Prostate gland (tissue), 2 donors: ENCODE results near the gene RBMS2. TPM values are rescaled to one million over a fixed set of nuclear protein-coding genes. Genes with fewer than 3 reads are reported as not detected.
A peak's percentile ranks its signal among the peaks of the same experiment; 100 is the strongest.

Experiments
- DNase-seq: peaks from one replicate; pipeline ENCODE4 v3.0.0-alpha.2; 2019; ENCODE audit warnings: low spot score
- H3K27ac ChIP-seq, 2 donors: fragments of 200-600 bp; sonication (generic); 2 replicates each; pipeline ENCODE4 v1.5.1; 2017 to 2019
- H3K27me3 ChIP-seq: fragments of 200-600 bp; sonication (generic); replicated peaks from 2 replicates; pipeline ENCODE4 v1.5.1; 2019; ENCODE audit not compliant: insufficient read depth
- H3K36me3 ChIP-seq, 2 donors: fragments of 200-600 bp; sonication (generic); 1 replicate in 1 of 2; 2 replicates in 1 of 2; pipeline versions ENCODE4 v1.5.1 to v1.8.1; 2017 to 2019
- H3K4me1 ChIP-seq: fragments of 200-600 bp; sonication (generic); replicated peaks from 2 replicates; pipeline ENCODE4 v1.5.1; 2019
- H3K4me3 ChIP-seq, 2 donors: fragments of 200-600 bp; sonication (generic); 2 replicates each; pipeline ENCODE4 v1.5.1; 2017 to 2019
- H3K9me3 ChIP-seq: fragments of 200-600 bp; sonication (generic); 2 replicates; pipeline ENCODE4 v1.5.1; 2017
- POLR2A ChIP-seq: fragments of 450-650 bp; IDR thresholded peaks from one replicate; pipeline ENCODE4 v1.6.1; 2016; ENCODE audit warnings: antibody characterized with exemption, mild to moderate bottlenecking
- POLR2AphosphoS5 ChIP-seq: sonication (generic); formaldehyde crosslinking; IDR thresholded peaks from one replicate; pipeline ENCODE4 v1.6.1; 2017; ENCODE audit warnings: antibody characterized with exemption
- WGBS: methylation state at CpG from one replicate; pipeline ENCODE4 v1.1.5; 2018; 5-methylcytosine and 5-hydroxymethylcytosine counted together
- intact Hi-C: fragments of 100-400 bp; cut with DNase I; formaldehyde crosslinking; loops from one replicate; pipeline ENCODE4 v1.14.2; 2022
- small RNA-seq, 2 donors: library from RNA; depleted of rRNA; stranded (forward); fragments of <200 nt; gene quantifications; one replicate each; pipeline ENCODE3, GENCODE V24; 2016
- total RNA-seq, 2 donors: library from RNA; depleted of rRNA; stranded (reverse); fragments of >200 nt; gene quantifications; one replicate each; pipeline ENCODE4 v1.1.0, GENCODE V29; 2016
- TF ChIP-seq, protein P1 (sequence below), 4 experiments: fragments of 200-600 bp in 2 of 4; fragments of 450-650 bp in 2 of 4; sonication (generic) in 2 of 4; IDR thresholded peaks; 1 replicate in 3 of 4; 2 replicates in 1 of 4; pipeline ENCODE4 v1.5.1; 2016 to 2019; ENCODE audit warnings: antibody characterized with exemption in 4 of 4, mild to moderate bottlenecking in 2 of 4, moderate library complexity in 2 of 4

The RBMS2 gene
- total RNA-seq, 2 donors from 2014 or later = 21.1 to 259 TPM

DNA sequence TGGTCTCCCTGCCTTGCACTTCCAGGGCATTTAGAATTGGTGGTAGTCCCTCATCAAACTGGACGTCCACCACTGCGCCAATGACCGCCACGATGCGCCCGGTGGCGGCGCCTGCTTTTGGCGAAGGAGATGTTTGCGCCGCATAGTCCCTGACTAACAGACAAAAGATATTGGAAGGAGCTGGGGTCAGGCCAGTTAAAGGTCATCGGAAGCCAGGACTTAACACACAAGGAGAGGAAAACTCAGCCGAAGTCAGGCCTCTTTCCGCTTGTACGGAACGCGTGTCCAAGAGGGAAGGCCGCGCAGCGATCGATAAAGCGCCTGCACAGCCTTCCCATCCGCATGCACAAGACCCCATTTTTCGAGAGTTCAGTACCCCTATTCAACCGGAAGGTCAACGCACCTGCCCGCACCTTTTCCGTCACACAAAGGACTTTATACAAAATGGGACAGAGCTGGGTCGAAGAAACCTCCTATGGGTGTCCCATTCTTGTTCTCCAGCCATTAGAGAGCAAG, 123.6 kb downstream of the RBMS2 start:
- 1% methylated on average over 29 of the region's 29 CpGs for whole genome bisulfite sequencing
- DNase-seq = no peak

More for the DNA sequence above, 123.6 kb downstream of the RBMS2 start:
- H3K36me3 ChIP-seq = peaks cover 11 to 13% of the 10 kb centered on the region in 2 donors
- TF ChIP-seq, protein P1, sequence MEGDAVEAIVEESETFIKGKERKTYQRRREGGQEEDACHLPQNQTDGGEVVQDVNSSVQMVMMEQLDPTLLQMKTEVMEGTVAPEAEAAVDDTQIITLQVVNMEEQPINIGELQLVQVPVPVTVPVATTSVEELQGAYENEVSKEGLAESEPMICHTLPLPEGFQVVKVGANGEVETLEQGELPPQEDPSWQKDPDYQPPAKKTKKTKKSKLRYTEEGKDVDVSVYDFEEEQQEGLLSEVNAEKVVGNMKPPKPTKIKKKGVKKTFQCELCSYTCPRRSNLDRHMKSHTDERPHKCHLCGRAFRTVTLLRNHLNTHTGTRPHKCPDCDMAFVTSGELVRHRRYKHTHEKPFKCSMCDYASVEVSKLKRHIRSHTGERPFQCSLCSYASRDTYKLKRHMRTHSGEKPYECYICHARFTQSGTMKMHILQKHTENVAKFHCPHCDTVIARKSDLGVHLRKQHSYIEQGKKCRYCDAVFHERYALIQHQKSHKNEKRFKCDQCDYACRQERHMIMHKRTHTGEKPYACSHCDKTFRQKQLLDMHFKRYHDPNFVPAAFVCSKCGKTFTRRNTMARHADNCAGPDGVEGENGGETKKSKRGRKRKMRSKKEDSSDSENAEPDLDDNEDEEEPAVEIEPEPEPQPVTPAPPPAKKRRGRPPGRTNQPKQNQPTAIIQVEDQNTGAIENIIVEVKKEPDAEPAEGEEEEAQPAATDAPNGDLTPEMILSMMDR (IDR thresholded peaks at IDR 0.05) = no peak
- TF ChIP-seq POLR2A = no peak
- TF ChIP-seq POLR2AphosphoS5 = no peak
- no peaks in the 10 kb centered on the region for H3K9me3 ChIP-seq
- peak overlapping the region; percentile 88 to 96 for H3K4me3 ChIP-seq
- H3K27ac ChIP-seq = peak overlapping the region; percentile 87 to 94
- intact Hi-C loops = loop anchor here (5.0 kb wide), 1 partner anchor 42 kb away; the partner anchor contains the start of gene PTGES3
- H3K4me1 ChIP-seq = no peaks in the 10 kb centered on the region
- H3K27me3 ChIP-seq = no peaks in the 10 kb centered on the region

Small RNA genes within 50 kb of the gene (small RNA-seq; reads per million reads assigned to genes)
- gene RNU6-343P (0 reads per million in 2 donors), gene SNORD59A (15,050 to 35,411 reads per million in 2 donors)

Other genes with a start within 250 kb of the RBMS2 start
- gene CS, start 221.5 kb upstream of the RBMS2 start, total RNA-seq = 100 to 1,000 TPM; 106 to 110 TPM
- gene CNPY2, start 205.8 kb upstream of the RBMS2 start, total RNA-seq = 100 to 1,000 TPM in 1 of 2 donors, 10 to 100 TPM in 1; 97.7 to 101 TPM
- 10 to 100 TPM; 31.8 to 60.8 TPM for gene PAN2, start 187.8 kb upstream of the RBMS2 start, total RNA-seq
- not detected for gene IL23A, start 182.9 kb upstream of the RBMS2 start, total RNA-seq
- gene STAT2, start 161.7 kb upstream of the RBMS2 start, total RNA-seq = 100 to 1,000 TPM in 1 of 2 donors, 10 to 100 TPM in 1; 99.8 to 128 TPM
- gene APOF, start 159.0 kb upstream of the RBMS2 start, total RNA-seq = 1 to 10 TPM in 1 of 2 donors, under 1 TPM in 1; 0.62 to 1.1 TPM
- gene TIMELESS, start 72.4 kb upstream of the RBMS2 start, total RNA-seq = 10 to 100 TPM in 1 of 2 donors, 1 to 10 TPM in 1; 8.0 to 12.3 TPM
- not detected for gene MIP, start 67.2 kb upstream of the RBMS2 start, total RNA-seq
- 1 to 10 TPM; 2.6 to 5.1 TPM for gene SPRYD4, start 53.2 kb upstream of the RBMS2 start, total RNA-seq
- 1 to 10 TPM; 4.1 to 6.6 TPM for gene GLS2, start 33.7 kb upstream of the RBMS2 start, total RNA-seq
- 100 to 1,000 TPM in 1 of 2 donors, 10 to 100 TPM in 1; 48.7 to 143 TPM for gene BAZ2A, start 108.5 kb downstream of the RBMS2 start, total RNA-seq
- 100 to 1,000 TPM; 372 to 401 TPM for gene ATP5F1B, start 124.2 kb downstream of the RBMS2 start, total RNA-seq
- gene PTGES3, start 166.5 kb downstream of the RBMS2 start, total RNA-seq = 100 to 1,000 TPM in 1 of 2 donors, 10 to 100 TPM in 1; 94.6 to 125 TPM
- gene NACA, start 203.5 kb downstream of the RBMS2 start, total RNA-seq = 1,000 to 10,000 TPM in 1 of 2 donors, 100 to 1,000 TPM in 1; 912 to 1,347 TPM
- 10 to 100 TPM in 1 of 2 donors, 1 to 10 TPM in 1; 9.0 to 14.5 TPM for gene PRIM1, start 230.5 kb downstream of the RBMS2 start, total RNA-seq
- gene HSD17B6, start 241.5 kb downstream of the RBMS2 start, total RNA-seq = 10 to 100 TPM; 25.4 to 36.4 TPM